HuH-7 (cell line): Measurements from ENCODE around the gene TMEM69.
"Not testable (repeated sequence)": the region's sequence is repeated elsewhere in the genome, so short reads cannot be mapped to it uniquely, and the experiment has no call there.

Experiments used
- DNase-seq: peaks from one replicate; pipeline ENCODE4 v3.0.0; 2011; ENCODE audit warnings: low spot score

TMEM69 gene

GRCh38 chr1:45678489-45678888, 9.5 kb upstream of the TMEM69 start:
- no peak for DNase-seq

GRCh38 chr1:45679123-45679522, 8.9 kb upstream of the TMEM69 start:
- DNase-seq, result no peak

GRCh38 chr1:45682942-45683341, 5.0 kb upstream of the TMEM69 start:
- DNase-seq, result no peak

GRCh38 chr1:45684402-45684801, 3.6 kb upstream of the TMEM69 start:
- no peak for DNase-seq

GRCh38 chr1:45685308-45686014, 2.5 kb upstream of the TMEM69 start:
- no peak for DNase-seq

- no peak for DNase-seq
These were observed 2.0 kb upstream of the TMEM69 start for GRCh38 chr1:45686015-45686287.

- DNase-seq, result peak; percentile 91
These were observed 1.5 kb upstream of the TMEM69 start, which contains the start of gene GPBP1L1 for GRCh38 chr1:45686288-45687013. Gene GPBP1L1 (minus strand): TSS chr1:45686533. CDS start chr1:45659087, 27,446 bp downstream.

- peak; percentile 93 for DNase-seq
These were observed 797 bp upstream of the TMEM69 start for GRCh38 chr1:45687014-45687753.

- not testable (repeated sequence) for DNase-seq
These were observed 5.8 kb downstream of the TMEM69 start for GRCh38 chr1:45693811-45694210.

- no peak for DNase-seq
These were observed 6.8 kb downstream of the TMEM69 start for GRCh38 chr1:45694823-45695222.

GRCh38 chr1:45704637-45705036, 16.7 kb downstream of the TMEM69 start:
- DNase-seq, result no peak

GRCh38 chr1:45713711-45714110, 25.7 kb downstream of the TMEM69 start:
- DNase-seq, result no peak

GRCh38 chr1:45716700-45717099, 28.7 kb downstream of the TMEM69 start:
- DNase-seq, result no peak

- not testable (repeated sequence) for DNase-seq
These were observed 29.4 kb downstream of the TMEM69 start for GRCh38 chr1:45717386-45717785.

- no peak for DNase-seq
These were observed 30.3 kb downstream of the TMEM69 start for GRCh38 chr1:45718289-45718688.

- DNase-seq, result no peak
These were observed 33.2 kb downstream of the TMEM69 start for GRCh38 chr1:45721207-45721606.

- DNase-seq, result no peak
These were observed 34.8 kb downstream of the TMEM69 start for GRCh38 chr1:45722809-45723208.

GRCh38 chr1:45723248-45723930, 35.4 kb downstream of the TMEM69 start:
- DNase-seq, result no peak

- not testable (repeated sequence) for DNase-seq
These were observed 38.0 kb downstream of the TMEM69 start for GRCh38 chr1:45726007-45726406.

GRCh38 chr1:45730075-45730779, 42.2 kb downstream of the TMEM69 start:
- DNase-seq, result no peak

- DNase-seq, result no peak
These were observed 42.9 kb downstream of the TMEM69 start for GRCh38 chr1:45730780-45731319.

- DNase-seq, result no peak
These were observed 51.2 kb downstream of the TMEM69 start for GRCh38 chr1:45739137-45739536.
